Fibroblast of the aortic adventitia (primary cell): Measurements from ENCODE around the gene ADARB2. TPM values are rescaled to one million over a fixed set of nuclear protein-coding genes. Genes with fewer than 3 reads are reported as not detected.

ENCODE experiments used
- DNase-seq: peaks from one replicate; pipeline ENCODE4 v3.0.0-alpha.2; 2010; ENCODE audit warnings: low read depth
- H3K4me3 ChIP-seq: 2 replicates; pipeline ENCODE4 v1.5.1; 2011; ENCODE audit warnings: low read depth, mild to moderate bottlenecking, control low read depth, low read length, moderate library complexity
- CTCF ChIP-seq: IDR thresholded peaks from 2 replicates; pipeline ENCODE4 v1.5.1; 2011; ENCODE audit warnings: mild to moderate bottlenecking, low read length, control low read depth, inconsistent platforms; ENCODE audit not compliant: insufficient read depth
- total RNA-seq: library from RNA; depleted of rRNA; stranded (reverse); fragments of >200 nt; gene quantifications from 2 replicates; pipeline ENCODE4 v1.2.3, GENCODE V29; 2012; ENCODE audit warnings: low replicate concordance

Gene ADARB2
- total RNA-seq, 1 donor: not detected

- DNase-seq: no peak
- TF ChIP-seq CTCF: no peak
- H3K4me3 ChIP-seq: no peak overlapping the region
Measured at GRCh38 chr10:1380088-1380671, 357.1 kb downstream of the ADARB2 start.

DNA sequence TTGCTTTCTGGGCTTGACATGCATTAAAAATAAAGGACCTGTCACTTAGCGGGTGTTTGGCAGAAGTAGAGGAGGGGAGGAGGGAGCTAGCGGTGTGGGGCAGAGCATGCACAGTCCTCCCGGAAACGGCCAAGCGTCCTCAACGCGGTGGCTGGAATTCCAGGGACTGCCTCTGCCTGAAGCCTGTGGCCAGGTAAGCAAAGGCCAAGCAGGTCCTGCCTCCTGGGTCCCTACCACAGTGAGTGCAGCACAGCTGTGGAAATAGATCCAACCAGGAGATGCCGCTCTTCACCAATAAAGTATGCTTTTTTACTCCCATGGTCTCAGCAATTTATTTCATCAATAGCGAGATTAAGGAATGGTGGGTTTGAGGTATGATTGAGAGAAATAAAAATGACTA is 357.7 kb downstream of the ADARB2 start:
- no peak for DNase-seq
- TF ChIP-seq CTCF: no peak
- H3K4me3 ChIP-seq: no peak overlapping the region

- no peak overlapping the region for H3K4me3 ChIP-seq
- TF ChIP-seq CTCF: no peak
- DNase-seq: no peak
Measured at GRCh38 chr10:1378473-1378872, 358.9 kb downstream of the ADARB2 start.

DNA sequence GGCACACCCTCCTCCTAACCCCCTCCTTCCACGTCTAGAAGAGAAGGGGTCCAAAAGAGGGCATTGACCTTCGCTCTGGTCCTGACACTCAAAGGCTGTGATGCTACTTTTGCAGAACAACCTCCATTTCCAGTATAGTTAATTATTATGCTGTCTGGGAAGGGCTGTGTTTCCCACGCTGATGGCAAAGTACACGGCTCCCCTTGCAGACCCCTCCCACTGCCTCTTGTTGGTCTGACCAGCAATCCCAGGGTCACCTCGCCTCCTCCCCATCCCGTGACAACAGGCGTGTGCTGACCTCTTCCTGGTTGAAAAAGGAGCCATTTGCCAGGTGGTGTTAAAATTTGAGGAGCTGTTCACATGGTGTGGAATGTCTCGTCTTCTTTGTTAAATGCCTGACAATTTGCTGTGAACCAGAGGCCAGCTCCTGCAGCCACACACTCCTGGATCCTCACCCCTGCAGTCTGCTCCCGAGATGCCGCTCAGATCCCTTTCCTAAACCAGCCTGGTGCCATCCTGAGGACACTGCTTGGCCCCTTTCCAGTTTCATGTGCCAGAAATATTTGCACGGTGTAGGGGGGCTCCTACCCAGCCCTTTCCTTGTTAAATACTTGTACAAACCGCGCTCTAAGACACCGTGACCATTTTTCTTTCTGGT is 359.5 kb downstream of the ADARB2 start:
- TF ChIP-seq CTCF: no peak
- DNase-seq: no peak
- H3K4me3 ChIP-seq: no peak overlapping the region

GRCh38 chr10:1377231-1377630 is 360.1 kb downstream of the ADARB2 start:
- no peak for DNase-seq
- H3K4me3 ChIP-seq: no peak overlapping the region
- TF ChIP-seq CTCF: no peak

GRCh38 chr10:1376384-1376945 is 360.9 kb downstream of the ADARB2 start:
- DNase-seq: no peak
- no peak overlapping the region for H3K4me3 ChIP-seq
- no peak for TF ChIP-seq CTCF
